GM18867 (cell line): Measurements from ENCODE around the gene ATP5F1D.

Experiments used
- ATAC-seq: cut with Tn5 transposase; IDR thresholded peaks from one replicate; pipeline ENCODE4 v1.9.1; 2021; ENCODE audit warnings: mild to moderate bottlenecking, moderate library complexity; ENCODE audit not compliant: unreplicated experiment

Gene ATP5F1D

DNA sequence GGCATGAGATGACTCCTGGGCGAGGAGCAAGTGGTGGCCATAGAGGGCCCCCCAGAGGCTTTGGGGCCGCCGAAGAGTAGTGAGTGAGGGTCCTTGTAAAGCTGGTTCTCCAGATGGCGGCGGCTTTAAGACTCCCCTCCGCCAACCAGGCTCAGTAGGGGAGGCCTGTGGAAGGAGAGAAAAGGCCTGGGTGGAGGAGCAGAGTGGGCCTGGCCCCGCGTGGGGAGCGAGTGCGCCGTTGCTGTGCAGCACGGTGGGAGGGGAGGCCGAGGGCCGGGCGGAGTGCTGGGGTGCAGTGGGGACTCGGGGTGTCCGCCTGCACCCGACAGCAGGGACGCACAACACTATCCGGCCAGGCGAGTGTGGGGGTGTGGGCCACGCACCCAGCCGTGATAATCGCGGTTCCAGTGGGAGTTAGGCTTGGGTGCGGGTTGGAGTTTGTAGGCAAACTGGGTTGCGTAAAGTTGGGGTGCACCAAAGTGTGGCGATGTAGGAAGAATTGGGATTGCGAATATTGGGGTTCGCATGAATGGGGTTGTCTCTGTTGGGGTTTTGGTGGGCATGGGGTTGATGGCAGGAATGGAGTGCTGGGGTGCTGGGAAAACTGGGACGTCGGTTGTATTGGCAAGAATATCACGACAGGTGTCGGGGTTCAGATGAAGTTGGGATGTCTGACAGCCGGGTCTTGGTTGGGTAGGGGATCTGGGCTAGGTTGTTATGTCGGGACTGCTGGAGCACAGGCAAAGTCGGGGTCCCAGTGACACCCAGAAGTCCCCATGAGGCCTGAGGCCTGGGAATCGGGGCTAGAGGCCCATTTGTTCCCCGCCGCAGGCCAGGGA is 26.9 kb downstream of the ATP5F1D start:
- ATAC-seq, result no peak

DNA sequence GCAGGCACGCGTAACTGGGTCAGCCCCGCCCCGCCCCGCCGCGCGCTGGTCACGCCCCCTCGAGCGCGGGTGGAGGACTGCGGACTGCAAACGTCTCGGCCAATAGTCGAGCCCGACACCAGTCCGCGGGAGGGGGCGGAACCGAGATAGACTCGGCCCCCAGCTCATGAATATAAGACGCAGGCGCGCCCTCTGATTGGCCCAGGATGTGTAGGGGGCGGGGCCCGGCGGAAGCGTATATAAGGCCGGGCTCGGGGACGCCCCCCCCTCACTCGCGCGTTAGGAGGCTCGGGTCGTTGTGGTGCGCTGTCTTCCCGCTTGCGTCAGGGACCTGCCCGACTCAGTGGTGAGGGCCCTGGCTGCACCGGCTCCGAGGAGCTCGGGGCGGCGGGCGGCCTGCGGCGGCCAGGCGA is 27.5 kb downstream of the ATP5F1D start, which contains the start of gene CIRBP:
Gene CIRBP (plus strand): TSS at position 268 of the 413 bp plus-strand sequence. CDS start 1,602 bp downstream, outside the sequence.
- ATAC-seq, result peak; percentile 52

DNA sequence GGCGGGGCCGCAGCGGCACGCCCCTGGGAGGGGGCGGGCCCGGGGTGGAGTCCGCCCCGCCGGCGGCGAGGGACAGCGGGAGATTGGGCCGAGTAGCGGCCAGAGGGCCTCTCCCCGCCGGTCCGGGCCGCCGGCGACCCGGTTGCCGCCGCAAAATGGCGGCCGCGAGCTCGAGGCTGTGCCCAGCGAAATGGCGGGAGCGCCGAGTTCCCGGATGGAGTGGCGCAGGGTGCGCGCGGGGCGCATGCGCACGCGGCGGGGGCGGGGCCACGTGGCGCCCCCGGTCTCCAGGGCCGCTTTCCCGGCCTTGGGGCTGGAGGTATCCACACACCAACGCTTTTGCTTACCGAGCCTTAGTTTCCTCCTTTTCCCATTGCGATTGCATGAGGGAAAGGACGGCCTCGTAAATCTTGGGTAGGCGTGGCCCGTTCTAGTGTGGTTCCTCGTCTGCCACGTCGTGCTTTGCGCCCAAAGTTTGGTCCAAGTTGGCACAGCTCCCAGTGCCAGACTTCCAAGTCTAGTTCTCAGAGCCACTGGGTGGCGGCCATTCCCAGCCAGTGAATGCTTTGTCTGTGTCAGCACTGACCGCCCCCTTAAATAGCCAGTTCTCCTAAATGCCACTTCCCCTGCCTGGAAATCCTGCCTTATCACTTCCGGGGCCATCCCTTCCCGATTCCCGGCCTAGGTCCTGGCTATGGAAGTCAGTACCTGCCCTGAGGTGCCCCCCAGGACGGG is 28.1 kb downstream of the ATP5F1D start:
- ATAC-seq, result peak; percentile 29

DNA sequence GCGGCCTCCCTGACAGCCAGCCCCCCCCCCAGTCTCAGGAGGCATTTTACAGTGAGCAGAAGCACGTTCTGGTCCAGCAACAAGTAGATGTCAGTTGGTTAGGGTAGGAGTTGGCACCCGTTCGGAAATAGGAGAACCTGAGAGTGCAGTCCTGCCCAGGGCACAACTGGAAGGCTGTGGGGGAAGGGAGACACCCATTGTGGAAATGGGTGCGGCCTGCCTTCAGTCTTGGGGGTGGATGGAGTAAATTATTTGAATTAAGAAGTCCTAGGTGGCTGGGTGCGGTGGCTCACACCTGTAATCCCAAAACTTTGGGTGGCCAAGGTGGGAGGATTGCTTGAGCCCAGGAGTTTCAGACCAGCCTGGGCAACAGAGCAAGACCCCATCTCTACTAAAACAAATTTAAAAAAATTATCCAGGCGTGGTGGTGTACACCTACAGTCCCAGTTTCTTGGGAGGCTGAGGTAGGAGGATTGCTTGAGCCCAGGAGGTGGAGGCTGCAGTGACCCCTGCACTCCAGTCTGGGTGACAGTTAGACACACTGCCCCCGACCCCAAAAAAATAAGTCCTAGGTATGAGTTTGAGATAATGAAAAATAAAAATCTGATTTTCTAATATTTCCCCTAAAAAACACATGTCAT is 28.8 kb downstream of the ATP5F1D start:
- ATAC-seq, result no peak

DNA sequence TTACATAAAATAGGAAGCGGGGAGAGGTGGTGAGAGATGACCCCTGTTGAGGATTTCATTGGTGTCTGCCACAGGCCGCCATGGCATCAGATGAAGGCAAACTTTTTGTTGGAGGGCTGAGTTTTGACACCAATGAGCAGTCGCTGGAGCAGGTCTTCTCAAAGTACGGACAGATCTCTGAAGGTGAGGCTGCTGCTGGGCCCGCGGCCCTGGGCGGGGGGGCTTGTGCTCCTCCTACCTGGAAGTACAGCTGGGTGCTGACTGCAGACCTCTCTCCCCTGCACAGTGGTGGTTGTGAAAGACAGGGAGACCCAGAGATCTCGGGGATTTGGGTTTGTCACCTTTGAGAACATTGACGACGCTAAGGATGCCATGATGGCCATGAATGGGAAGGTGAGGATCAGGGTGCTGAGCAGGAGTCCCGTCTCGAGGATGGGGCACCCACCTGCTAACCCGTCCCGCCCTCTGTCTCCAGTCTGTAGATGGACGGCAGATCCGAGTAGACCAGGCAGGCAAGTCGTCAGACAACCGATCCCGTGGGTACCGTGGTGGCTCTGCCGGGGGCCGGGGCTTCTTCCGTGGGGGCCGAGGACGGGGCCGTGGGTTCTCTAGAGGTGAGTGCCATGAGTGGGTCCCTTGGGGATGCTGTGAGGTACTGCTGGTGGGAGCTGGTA is 29.4 kb downstream of the ATP5F1D start:
- ATAC-seq, result no peak

DNA sequence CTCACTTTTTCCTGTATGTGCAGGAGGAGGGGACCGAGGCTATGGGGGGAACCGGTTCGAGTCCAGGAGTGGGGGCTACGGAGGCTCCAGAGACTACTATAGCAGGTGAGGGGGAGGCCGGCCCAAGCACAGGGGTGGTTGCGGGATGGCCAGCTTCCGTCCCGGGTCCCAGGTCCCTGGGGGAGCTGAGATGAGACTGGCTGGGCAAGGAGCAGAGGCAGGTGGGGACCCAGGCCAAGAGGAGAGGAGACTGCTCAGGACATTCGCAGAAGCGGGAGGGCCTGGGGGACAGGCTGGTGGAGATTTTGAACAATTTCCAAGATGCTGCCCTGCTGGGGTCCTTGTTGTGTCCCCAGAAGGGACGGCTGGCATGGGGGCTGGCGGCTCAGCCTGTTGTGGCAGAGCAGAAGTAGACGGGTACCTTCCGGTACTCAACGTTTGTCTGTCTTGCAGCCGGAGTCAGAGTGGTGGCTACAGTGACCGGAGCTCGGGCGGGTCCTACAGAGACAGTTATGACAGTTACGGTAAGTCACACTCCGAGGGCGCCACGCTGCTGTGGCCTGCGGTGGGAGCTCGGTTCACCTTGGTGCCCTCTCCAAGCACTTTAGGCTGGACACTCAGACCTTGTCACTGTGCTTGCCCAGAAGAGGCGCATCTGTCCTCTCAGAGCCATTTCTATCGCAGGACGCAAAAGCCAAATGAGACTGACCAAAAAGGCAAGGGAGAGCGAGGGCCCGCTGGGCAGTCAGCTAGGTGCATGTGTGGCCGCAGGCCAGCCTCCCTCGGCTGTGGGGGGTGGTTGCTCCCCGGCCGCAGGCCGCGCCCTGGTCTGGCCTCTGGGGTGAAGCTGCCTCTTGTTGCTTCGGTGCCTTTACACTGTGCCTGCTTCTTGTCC is 30.2 kb downstream of the ATP5F1D start:
- ATAC-seq, result no peak

DNA sequence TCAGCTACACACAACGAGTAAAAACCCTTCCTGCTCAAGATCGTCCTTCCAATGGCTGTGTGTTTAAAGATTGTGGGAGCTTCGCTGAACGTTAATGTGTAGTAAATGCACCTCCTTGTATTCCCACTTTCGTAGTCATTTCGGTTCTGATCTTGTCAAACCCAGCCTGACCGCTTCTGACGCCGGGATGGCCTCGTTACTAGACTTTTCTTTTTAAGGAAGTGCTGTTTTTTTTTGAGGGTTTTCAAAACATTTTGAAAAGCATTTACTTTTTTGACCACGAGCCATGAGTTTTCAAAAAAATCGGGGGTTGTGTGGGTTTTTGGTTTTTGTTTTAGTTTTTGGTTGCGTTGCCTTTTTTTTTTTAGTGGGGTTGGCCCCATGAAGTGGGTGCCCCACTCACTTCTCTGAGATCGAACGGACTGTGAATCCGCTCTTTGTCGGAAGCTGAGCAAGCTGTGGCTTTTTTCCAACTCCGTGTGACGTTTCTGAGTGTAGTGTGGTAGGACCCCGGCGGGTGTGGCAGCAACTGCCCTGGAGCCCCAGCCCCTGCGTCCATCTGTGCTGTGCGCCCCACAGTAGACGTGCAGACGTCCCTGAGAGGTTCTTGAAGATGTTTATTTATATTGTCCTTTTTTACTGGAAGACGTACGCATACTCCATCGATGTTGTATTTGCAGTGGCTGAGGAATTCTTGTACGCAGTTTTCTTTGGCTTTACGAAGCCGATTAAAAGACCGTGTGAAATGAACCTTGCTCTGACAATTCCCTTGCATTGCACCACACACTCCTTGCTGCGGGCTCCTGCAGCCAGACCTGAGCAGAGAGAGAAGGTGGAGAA is 31.1 kb downstream of the ATP5F1D start:
- no peak for ATAC-seq

DNA sequence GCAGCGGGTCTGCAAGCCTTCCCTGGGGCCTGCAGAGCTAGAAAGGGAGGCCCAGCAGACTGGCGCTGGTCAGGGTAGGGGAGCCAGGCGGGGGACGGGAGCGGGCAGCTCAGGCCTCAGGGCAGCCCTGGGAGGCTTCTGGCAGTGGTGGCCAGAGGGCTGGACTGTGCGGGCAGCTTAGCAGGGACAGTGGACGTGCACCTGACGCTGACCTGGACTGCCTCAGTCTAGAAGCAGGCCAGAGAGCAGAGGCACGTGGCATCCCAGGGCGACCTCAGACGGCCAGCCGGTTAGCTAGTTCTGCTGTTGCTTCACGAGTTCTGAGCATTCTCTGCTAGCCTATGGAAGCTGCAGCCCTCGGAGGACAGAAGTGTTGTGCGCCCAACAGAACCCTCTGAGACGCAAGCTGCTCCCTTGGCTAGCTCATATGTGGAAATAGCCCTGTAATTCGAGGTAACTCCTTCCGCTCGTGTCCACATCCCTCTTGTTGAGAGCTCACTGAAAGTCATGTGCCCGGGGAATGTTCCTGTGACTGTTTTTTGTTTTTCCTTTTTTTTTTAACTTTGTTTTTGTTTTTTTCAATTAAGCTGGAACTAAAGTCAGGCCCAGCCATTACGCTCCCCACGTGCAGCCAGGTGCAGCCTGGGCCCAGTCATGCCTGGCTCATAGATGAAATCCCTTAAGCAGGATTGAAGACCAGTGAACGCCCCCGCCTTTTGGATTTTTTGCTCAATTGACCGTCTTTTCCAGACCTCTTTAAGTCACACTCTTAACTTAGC is 31.9 kb downstream of the ATP5F1D start:
- ATAC-seq, result no peak

DNA sequence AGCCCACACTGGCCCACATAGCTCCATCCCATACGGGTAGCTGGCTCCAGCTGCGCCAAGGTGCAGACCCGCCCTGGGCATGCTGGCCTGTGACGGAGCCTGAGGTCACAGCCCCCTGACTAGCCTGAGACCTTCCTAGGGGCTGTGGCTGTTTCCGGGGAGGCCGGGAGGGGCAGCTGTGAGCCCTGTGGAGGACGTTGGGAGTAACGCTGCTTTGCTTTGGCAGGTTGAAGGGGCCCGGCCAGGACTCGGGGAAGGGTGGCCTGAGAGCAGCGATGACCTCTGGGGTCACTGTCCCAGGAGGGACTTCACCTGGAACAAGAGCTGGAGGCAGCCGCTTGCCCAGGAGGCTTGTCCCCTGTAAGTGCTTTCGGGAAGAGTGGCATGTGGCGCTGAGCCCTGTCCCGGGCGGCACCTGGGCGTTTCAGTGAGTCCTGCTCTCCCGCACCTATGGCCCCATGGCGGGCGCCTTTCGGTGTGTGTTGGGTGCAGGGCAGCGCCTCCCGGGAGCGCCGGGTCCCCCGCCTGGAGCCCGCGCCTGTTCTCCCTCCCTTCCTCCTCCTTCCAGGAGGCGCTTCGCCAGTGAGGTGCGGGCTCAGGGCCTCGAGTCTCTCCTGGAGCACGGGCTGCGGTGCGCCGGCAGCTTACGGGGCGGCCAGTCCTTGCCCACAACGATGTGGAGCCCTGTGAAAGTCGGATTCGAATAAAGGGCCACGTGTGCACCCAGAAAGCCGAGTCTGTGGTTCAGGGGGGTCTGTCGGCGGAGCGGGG is 32.7 kb downstream of the ATP5F1D start:
- no peak for ATAC-seq

DNA sequence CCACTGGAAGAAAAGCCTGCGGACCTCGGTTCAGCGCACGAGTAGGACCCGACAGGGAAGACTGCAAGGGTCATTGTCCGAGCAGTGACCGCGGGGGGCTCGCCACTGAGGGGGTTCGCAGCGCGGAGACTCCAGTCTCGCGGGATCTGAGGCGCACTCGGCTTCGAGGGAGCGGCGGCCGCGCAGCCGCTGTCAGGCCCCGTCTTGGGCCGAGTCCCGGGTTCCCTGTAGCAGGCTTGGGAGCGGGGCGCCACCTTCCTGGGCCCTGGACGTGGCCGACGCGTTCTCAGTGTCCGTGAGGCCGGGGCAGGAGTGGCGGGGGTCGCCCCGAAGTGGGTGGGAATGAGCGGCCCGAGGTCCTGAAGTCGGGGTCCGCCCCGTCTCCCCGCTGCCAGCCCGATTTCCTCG is 33.3 kb downstream of the ATP5F1D start:
- ATAC-seq, result no peak

DNA sequence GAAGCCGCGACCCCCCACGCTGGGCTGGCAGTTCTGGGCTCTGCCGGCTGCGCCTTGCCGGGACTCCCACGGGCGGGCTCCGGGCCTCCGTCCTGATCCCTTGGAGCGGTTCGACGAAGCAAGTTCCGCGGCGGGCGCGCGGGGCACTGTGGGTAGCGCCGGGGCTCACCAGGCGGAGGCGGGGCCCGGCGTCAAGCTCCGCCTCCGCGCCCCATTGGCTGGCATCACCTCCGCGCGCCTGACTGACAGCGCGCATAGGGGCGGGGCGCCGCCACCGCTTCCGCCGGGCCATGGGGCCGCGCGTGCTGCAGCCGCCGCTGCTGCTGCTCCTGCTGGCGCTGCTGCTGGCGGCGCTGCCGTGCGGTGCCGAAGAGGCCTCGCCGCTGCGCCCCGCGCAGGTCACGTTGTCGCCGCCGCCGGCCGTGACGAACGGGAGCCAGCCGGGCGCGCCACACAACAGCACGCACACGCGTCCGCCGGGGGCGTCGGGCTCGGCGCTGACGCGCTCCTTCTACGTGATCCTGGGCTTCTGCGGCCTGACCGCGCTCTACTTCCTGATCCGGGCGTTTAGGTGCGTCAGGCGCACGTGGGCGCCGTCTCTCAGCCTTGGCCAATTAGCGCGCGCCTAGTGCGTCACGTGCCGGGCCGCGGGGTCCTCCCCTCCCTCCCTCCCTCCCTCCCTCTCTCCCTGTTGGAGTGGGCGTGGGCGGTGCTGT is 33.9 kb downstream of the ATP5F1D start, which contains the start of gene FAM174C:
Gene FAM174C (plus strand): TSS at position 271 of the 716 bp plus-strand sequence. CDS start 20 bp downstream, at position 291.
- peak; percentile 67 for ATAC-seq

DNA sequence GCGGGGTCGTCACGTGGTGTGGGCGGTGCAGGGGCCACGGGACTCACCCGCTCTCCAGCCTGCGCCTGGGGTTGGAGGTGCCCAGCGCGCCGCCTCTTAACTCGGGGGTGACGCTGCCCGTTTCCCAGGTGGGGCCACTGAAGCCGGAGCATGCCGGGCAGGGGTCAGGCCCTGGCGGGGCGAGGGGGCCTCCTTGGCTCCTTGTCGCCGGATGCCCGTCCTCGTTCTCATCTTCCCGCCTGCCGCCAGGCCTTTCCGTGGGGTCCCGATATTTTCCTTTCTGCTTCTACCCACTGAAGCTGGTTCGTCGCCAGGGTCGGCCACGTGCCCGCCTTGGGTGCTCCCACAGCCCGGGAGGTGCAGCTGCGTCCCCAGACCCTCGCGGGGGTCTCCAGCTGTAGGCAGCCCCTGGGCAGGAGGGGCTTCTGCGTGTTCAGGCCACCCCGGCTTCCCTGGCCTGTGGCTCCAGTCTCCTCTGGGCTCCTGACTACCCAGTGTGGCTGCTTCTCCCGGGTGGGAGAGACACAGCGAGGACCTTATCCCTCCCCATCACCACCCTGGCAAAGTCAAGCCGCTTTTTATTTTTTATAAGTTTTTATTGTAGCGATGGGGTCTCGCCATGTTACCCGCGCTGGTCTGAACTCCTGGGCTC is 34.6 kb downstream of the ATP5F1D start:
- no peak for ATAC-seq

DNA sequence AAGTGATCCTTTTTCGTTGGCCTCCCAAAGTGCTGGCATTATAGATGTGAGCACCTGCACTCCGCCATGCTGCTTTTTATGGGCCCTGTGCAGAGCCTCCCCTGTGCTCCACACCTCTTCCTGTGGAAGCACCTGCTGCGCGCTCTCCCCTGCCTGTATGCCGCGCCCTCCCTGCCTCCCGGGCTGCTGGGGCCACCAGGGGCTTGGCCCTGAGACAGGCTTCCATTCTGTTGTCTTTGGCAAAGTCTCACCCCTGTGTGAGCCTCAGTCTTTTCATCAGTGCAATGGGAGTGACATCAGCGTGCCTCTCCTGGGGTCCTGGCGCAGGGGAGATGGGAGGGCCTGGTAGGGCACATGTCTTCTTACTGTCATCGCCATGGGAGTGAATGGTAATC is 35.1 kb downstream of the ATP5F1D start:
- no peak for ATAC-seq

DNA sequence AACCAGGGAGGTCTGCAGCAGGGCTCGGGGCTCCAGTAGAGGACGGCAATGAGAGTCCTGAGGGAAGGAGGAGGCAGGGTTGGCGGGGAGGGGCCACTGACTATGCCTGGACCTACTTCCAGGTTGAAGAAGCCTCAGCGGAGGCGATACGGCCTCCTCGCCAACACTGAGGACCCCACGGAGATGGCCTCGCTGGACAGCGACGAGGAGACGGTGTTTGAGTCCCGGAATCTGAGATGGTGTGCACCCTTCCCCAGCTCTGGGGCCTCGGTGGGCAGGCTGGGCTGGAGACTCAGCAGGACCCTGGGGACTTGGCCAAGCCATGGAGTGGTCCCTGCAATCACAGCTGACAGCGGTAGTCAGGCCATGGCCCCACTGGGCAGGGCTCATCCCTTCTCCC is 35.5 kb downstream of the ATP5F1D start:
- ATAC-seq, result no peak

DNA sequence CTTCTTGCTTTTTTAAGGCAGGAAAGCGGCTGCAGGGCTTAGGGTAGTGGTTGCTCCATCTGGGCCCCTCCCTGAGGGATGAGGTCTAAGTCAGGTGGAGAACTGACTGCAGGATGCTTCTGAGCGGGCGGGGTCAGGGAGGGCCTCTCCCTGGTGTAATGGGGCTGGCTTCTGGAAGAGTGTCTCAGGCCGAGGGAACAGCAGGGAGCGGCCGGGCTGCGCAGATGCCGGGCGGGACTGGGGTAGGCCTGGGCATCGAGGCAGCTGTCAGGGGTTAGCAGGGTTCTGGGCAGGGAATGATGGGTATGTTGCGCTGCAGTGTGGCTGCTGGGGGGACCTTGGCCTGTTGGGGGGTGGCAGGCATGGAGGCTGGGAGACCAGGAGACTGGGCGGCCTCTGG is 36.5 kb downstream of the ATP5F1D start:
- ATAC-seq, result no peak
